Hepatocyte (in vitro differentiated cells): ENCODE results near the gene LRRC36. TPM values are rescaled to one million over a fixed set of nuclear protein-coding genes. Genes with fewer than 3 reads are reported as not detected.
"Not testable (repeated sequence)": the region's sequence is repeated elsewhere in the genome, so short reads cannot be mapped to it uniquely, and the experiment has no call there.

Experiments
- DNase-seq: peaks from one replicate; pipeline ENCODE4 v3.0.0-alpha.2; 2016; ENCODE audit warnings: low spot score
- H2AFZ ChIP-seq: fragments of 200-600 bp; sonication (generic); 2 replicates; pipeline ENCODE4 v1.6.0; 2016; ENCODE audit warnings: antibody characterized with exemption, mild to moderate bottlenecking
- H3K27ac ChIP-seq: fragments of 200-600 bp; sonication (generic); 2 replicates; pipeline ENCODE4 v1.5.1; 2016; ENCODE audit warnings: mild to moderate bottlenecking
- H3K27me3 ChIP-seq: fragments of 200-600 bp; sonication (generic); 2 replicates; pipeline ENCODE4 v1.6.1; 2016
- H3K36me3 ChIP-seq: fragments of 200-600 bp; sonication (generic); replicated peaks from 2 replicates; pipeline ENCODE4 v1.5.1; 2016; ENCODE audit warnings: low read depth; ENCODE audit not compliant: insufficient read depth
- H3K4me1 ChIP-seq: fragments of 200-600 bp; sonication (generic); 2 replicates; pipeline ENCODE4 v1.5.1; 2016; ENCODE audit warnings: mild to moderate bottlenecking, moderate library complexity; ENCODE audit not compliant: insufficient read depth
- H3K4me2 ChIP-seq: fragments of 200-600 bp; sonication (generic); 2 replicates; pipeline ENCODE4 v1.6.0; 2016
- H3K4me3 ChIP-seq: fragments of 200-600 bp; sonication (generic); 2 replicates; pipeline ENCODE4 v1.5.1; 2016; ENCODE audit warnings: mild to moderate bottlenecking
- H3K79me2 ChIP-seq: fragments of 200-600 bp; sonication (generic); 2 replicates; pipeline ENCODE4 v1.6.0; 2017; ENCODE audit warnings: mild to moderate bottlenecking
- H3K9me2 ChIP-seq: fragments of 200-600 bp; sonication (generic); replicated peaks from 2 replicates; pipeline ENCODE4 v1.6.0; 2017; ENCODE audit warnings: mild to moderate bottlenecking; ENCODE audit not compliant: insufficient read depth
- H3K9me3 ChIP-seq: fragments of 200-600 bp; sonication (generic); 2 replicates; pipeline ENCODE4 v1.5.1; 2016; ENCODE audit warnings: low read depth, mild to moderate bottlenecking
- H4K20me1 ChIP-seq: fragments of 200-600 bp; sonication (generic); 2 replicates; pipeline ENCODE4 v1.6.0; 2016; ENCODE audit warnings: mild to moderate bottlenecking; ENCODE audit not compliant: insufficient read depth, poor library complexity, severe bottlenecking
- CTCF ChIP-seq: fragments of 200-600 bp; sonication (generic); IDR thresholded peaks from 2 replicates; pipeline ENCODE4 v1.5.1; 2016; ENCODE audit warnings: antibody characterized with exemption, mild to moderate bottlenecking; ENCODE audit not compliant: poor library complexity
- EZH2 ChIP-seq: fragments of 200-600 bp; sonication (generic); IDR thresholded peaks from 2 replicates; pipeline ENCODE4 v1.6.1; 2016; ENCODE audit warnings: antibody characterized with exemption, mild to moderate bottlenecking, borderline replicate concordance
- EZH2phosphoT487 ChIP-seq: fragments of 200-600 bp; sonication (generic); IDR thresholded peaks from one replicate; pipeline ENCODE4 v1.6.1; 2018; ENCODE audit warnings: antibody characterized with exemption, mild to moderate bottlenecking, low read depth, moderate library complexity; ENCODE audit not compliant: unreplicated experiment, severe bottlenecking
- WGBS: methylation state at CpG from one replicate; pipeline ENCODE4 v1.1.6; 2016; ENCODE audit warnings: low lambda C conversion rate; ENCODE audit errors: missing lambda C conversion rate; 5-methylcytosine and 5-hydroxymethylcytosine counted together
- polyA plus RNA-seq: library from polyadenylated mRNA; unstranded; fragments of >200 nt; fragmentation: Nextera tagmentation; extraction: Ambion mirVana; gene quantifications from 2 replicates; pipeline ENCODE4 v1.2.1, GENCODE V29; 2016
- total RNA-seq: library from RNA; depleted of rRNA; stranded (reverse); fragments of >200 nt; gene quantifications from 2 replicates; pipeline ENCODE4 v1.2.3, GENCODE V29; 2014

LRRC36 gene
- total and polyA plus RNA-seq, 2 experiments from 2014 or later, result 0.23 to 0.69 TPM

- TF ChIP-seq CTCF (no peak), EZH2phosphoT487 (no peak)
- H3K4me2 ChIP-seq, result no peak overlapping the region
- no peaks in the 10 kb centered on the region for H3K79me2 ChIP-seq
- no peaks in the 10 kb centered on the region for H3K27me3 ChIP-seq
- no peaks in the 10 kb centered on the region for H3K9me3 ChIP-seq
- no peaks in the 10 kb centered on the region for H3K4me1 ChIP-seq
- no peak overlapping the region for H2AFZ ChIP-seq
- H3K36me3 ChIP-seq, result no peaks in the 10 kb centered on the region
- H3K4me3 ChIP-seq, result no peak overlapping the region
- no peak overlapping the region for H3K27ac ChIP-seq
- 89% methylated on average over 1 of the region's 1 CpG for WGBS
- H3K9me2 ChIP-seq, result no peaks in the 10 kb centered on the region
- H4K20me1 ChIP-seq, result no peaks in the 10 kb centered on the region
- no peak for DNase-seq
Observed at GRCh38 chr16:67350324-67350723, 23.7 kb downstream of the LRRC36 start.

GRCh38 chr16:67352463-67352862, 25.8 kb downstream of the LRRC36 start:
- H3K79me2 ChIP-seq, H4K20me1 ChIP-seq, H3K4me1 ChIP-seq, H3K27ac ChIP-seq, H3K4me3 ChIP-seq, H3K36me3 ChIP-seq, H3K9me2 ChIP-seq, H3K9me3 ChIP-seq, H3K27me3 ChIP-seq, H2AFZ ChIP-seq, DNase-seq, H3K4me2 ChIP-seq: not testable (repeated sequence)
- WGBS, result 100% methylated on average over 3 of the region's 3 CpGs

- no peak for TF ChIP-seq CTCF
- TF ChIP-seq EZH2, result no peak
- no peak for TF ChIP-seq EZH2phosphoT487
- no peak overlapping the region for H3K4me2 ChIP-seq
- H3K27me3 ChIP-seq, result no peaks in the 10 kb centered on the region
- H3K27ac ChIP-seq, result no peak overlapping the region
- no peak for DNase-seq
- H2AFZ ChIP-seq, result no peak overlapping the region
- 78% methylated on average over 3 of the region's 3 CpGs for WGBS
- H3K4me3 ChIP-seq, result no peak overlapping the region
- H4K20me1 ChIP-seq, result no peaks in the 10 kb centered on the region
- no peaks in the 10 kb centered on the region for H3K79me2 ChIP-seq
- H3K4me1 ChIP-seq, result no peaks in the 10 kb centered on the region
- H3K36me3 ChIP-seq, result no peaks in the 10 kb centered on the region
- H3K9me3 ChIP-seq, result no peaks in the 10 kb centered on the region
- H3K9me2 ChIP-seq, result no peaks in the 10 kb centered on the region
Observed at GRCh38 chr16:67356396-67356795, 29.8 kb downstream of the LRRC36 start.

GRCh38 chr16:67357561-67357960, 30.9 kb downstream of the LRRC36 start:
- H3K36me3 ChIP-seq, result no peaks in the 10 kb centered on the region
- no peak for TF ChIP-seq EZH2
- TF ChIP-seq CTCF, result no peak
- no peak for TF ChIP-seq EZH2phosphoT487
- 51% methylated on average over 4 of the region's 4 CpGs for WGBS
- no peaks in the 10 kb centered on the region for H3K27me3 ChIP-seq
- H3K9me3 ChIP-seq, result no peaks in the 10 kb centered on the region
- no peak for DNase-seq
- no peaks in the 10 kb centered on the region for H3K79me2 ChIP-seq
- H2AFZ ChIP-seq, result no peak overlapping the region
- no peaks in the 10 kb centered on the region for H3K9me2 ChIP-seq
- H4K20me1 ChIP-seq, result no peaks in the 10 kb centered on the region
- no peak overlapping the region for H3K27ac ChIP-seq
- no peak overlapping the region for H3K4me2 ChIP-seq
- H3K4me1 ChIP-seq, result no peaks in the 10 kb centered on the region
- no peak overlapping the region for H3K4me3 ChIP-seq

GRCh38 chr16:67359540-67360269, 33.1 kb downstream of the LRRC36 start:
- not testable (repeated sequence) for H3K9me3 ChIP-seq, H3K27me3 ChIP-seq, H3K79me2 ChIP-seq, DNase-seq, H2AFZ ChIP-seq, H3K36me3 ChIP-seq, H3K4me3 ChIP-seq, H3K4me1 ChIP-seq, H4K20me1 ChIP-seq, H3K9me2 ChIP-seq, H3K27ac ChIP-seq, H3K4me2 ChIP-seq
- WGBS, result 91% methylated on average over 8 of the region's 8 CpGs
